CD4-positive, alpha-beta memory T cell (primary cell): ENCODE measurements around the gene GBA3. TPM values are rescaled to one million over a fixed set of nuclear protein-coding genes. Genes with fewer than 3 reads are reported as not detected.

ENCODE experiments used
- CTCF ChIA-PET: fragments of 350-600 bp; sonication (Branson Sonifier 250); formaldehyde crosslinking; loops from one replicate; lab custom pipeline; 2021; ENCODE audit warnings: inconsistent platforms; ENCODE audit not compliant: partially characterized antibody; lab: Charles Lee
- POLR2A ChIA-PET: fragments of 350-600 bp; sonication (Branson Sonifier 250); formaldehyde crosslinking; loops from one replicate; lab custom pipeline; 2021; ENCODE audit not compliant: partially characterized antibody; lab: Charles Lee
- DNase-seq, 5 donors: peaks; one replicate each; pipeline versions ENCODE4 v3.0.0 to v3.0.0-alpha.2; 2020 to 2022; ENCODE audit warnings: mixed read lengths in 1 of 5
- H3K27ac ChIP-seq: one replicate; pipeline ENCODE4 v1.7.0; 2013; ENCODE audit warnings: low read depth, low read length
- H3K27me3 ChIP-seq: 2 replicates; pipeline ENCODE4 v1.7.0; 2013; ENCODE audit warnings: mild to moderate bottlenecking, low read length, moderate library complexity; ENCODE audit not compliant: insufficient read depth
- H3K36me3 ChIP-seq: 2 replicates; pipeline ENCODE4 v1.7.0; 2013; ENCODE audit warnings: mild to moderate bottlenecking, low read length, moderate library complexity; ENCODE audit not compliant: insufficient read depth
- H3K4me1 ChIP-seq: 2 replicates; pipeline ENCODE4 v1.7.0; 2013; ENCODE audit warnings: mild to moderate bottlenecking, low read length, moderate library complexity; ENCODE audit not compliant: insufficient read depth
- H3K4me3 ChIP-seq, 2 donors: one replicate each; pipeline ENCODE4 v1.7.0; 2013; ENCODE audit warnings: low read length in 2 of 2, mild to moderate bottlenecking in 1 of 2
- H3K9me3 ChIP-seq, 2 donors: one replicate each; pipeline ENCODE4 v1.7.0; 2013; ENCODE audit warnings: low read length in 2 of 2, control low read depth in 1 of 2; ENCODE audit not compliant: control insufficient read depth in 1 of 2
- H3K27ac Mint-ChIP-seq, 7 donors: one replicate each; pipeline ENCODE4 v1.8.0; 2020 to 2021; ENCODE audit warnings: mixed read lengths in 7 of 7, mild to moderate bottlenecking in 6 of 7, inconsistent platforms in 3 of 7, moderate library complexity in 3 of 7
- H3K27me3 Mint-ChIP-seq, 2 donors: one replicate each; pipeline ENCODE4 v1.8.0; 2020 to 2021; ENCODE audit warnings: mixed read lengths in 2 of 2
- H3K36me3 Mint-ChIP-seq, 2 donors: one replicate each; pipeline ENCODE4 v1.8.0; 2020 to 2021; ENCODE audit warnings: mixed read lengths in 2 of 2, inconsistent platforms in 1 of 2, mild to moderate bottlenecking in 1 of 2
- H3K4me1 Mint-ChIP-seq, 4 donors: one replicate each; pipeline ENCODE4 v1.8.0; 2020 to 2021; ENCODE audit warnings: mixed read lengths in 4 of 4, mild to moderate bottlenecking in 1 of 4
- H3K4me3 Mint-ChIP-seq, 8 donors: one replicate each; pipeline ENCODE4 v1.8.0; 2020 to 2021; ENCODE audit warnings: mixed read lengths in 8 of 8, mild to moderate bottlenecking in 7 of 8, moderate library complexity in 6 of 8, inconsistent platforms in 3 of 8
- H3K9me3 Mint-ChIP-seq, 8 donors: one replicate each; pipeline ENCODE4 v1.8.0; 2020 to 2021; ENCODE audit warnings: mixed read lengths in 8 of 8, mild to moderate bottlenecking in 5 of 8, inconsistent platforms in 3 of 8, moderate library complexity in 1 of 8
- intact Hi-C: fragments of 100-400 bp; cut with micrococcal nuclease; formaldehyde crosslinking; loops from one replicate; pipeline ENCODE4 v1.15.1; 2023
- polyA plus RNA-seq, 2 donors: library from polyadenylated mRNA; unstranded; fragments of 300-500 nt; fragmentation: Illumina TruSeq; gene quantifications; one replicate each; pipeline ENCODE4 v1.2.3, GENCODE V29; 2021
- total RNA-seq, 2 experiments: library from RNA; stranded (reverse); gene quantifications; one replicate each; pipeline ENCODE4 v1.2.3, GENCODE V29; 2021

Gene GBA3
- total and polyA plus RNA-seq, 4 experiments from 2014 or later, result not detected

GRCh38 chr4:22676063-22676462 lies 16.7 kb upstream of the GBA3 start:
- Mint-ChIP-seq H3K4me3 (no peak overlapping the region), H3K4me1 (peaks cover 0 to 2% (median 0%) of the 10 kb centered on the region in 4 donors), H3K9me3 (peaks cover 0 to 3% (median under 1%) of the 10 kb centered on the region in 8 donors), H3K27ac (no peak overlapping the region), H3K27me3 (no peaks in the 10 kb centered on the region), H3K36me3 (no peaks in the 10 kb centered on the region)
- CTCF ChIA-PET, result no interaction called here
- Histone ChIP-seq H3K27ac (no peak overlapping the region), H3K27me3 (no peaks in the 10 kb centered on the region), H3K4me1 (no peaks in the 10 kb centered on the region), H3K9me3 (no peaks in the 10 kb centered on the region), H3K4me3 (no peak overlapping the region), H3K36me3 (no peaks in the 10 kb centered on the region)
- intact Hi-C loops, result no loop called here
- DNase-seq, result no peak
- POLR2A ChIA-PET, result no interaction called here

GRCh38 chr4:22677780-22678179 lies 15.0 kb upstream of the GBA3 start:
- POLR2A ChIA-PET, result no interaction called here
- Histone ChIP-seq H3K27ac (no peak overlapping the region), H3K36me3 (no peaks in the 10 kb centered on the region), H3K4me1 (no peaks in the 10 kb centered on the region), H3K4me3 (no peak overlapping the region), H3K9me3 (no peaks in the 10 kb centered on the region), H3K27me3 (no peaks in the 10 kb centered on the region)
- H3K4me3 Mint-ChIP-seq, result no peak overlapping the region
- peaks cover 0 to 2% (median 0%) of the 10 kb centered on the region in 4 donors for H3K4me1 Mint-ChIP-seq
- intact Hi-C loops, result no loop called here
- DNase-seq, result no peak
- H3K27ac Mint-ChIP-seq, result no peak overlapping the region
- peaks cover 0 to 3% (median under 1%) of the 10 kb centered on the region in 8 donors for H3K9me3 Mint-ChIP-seq
- no peaks in the 10 kb centered on the region for H3K36me3 Mint-ChIP-seq
- no peaks in the 10 kb centered on the region for H3K27me3 Mint-ChIP-seq
- CTCF ChIA-PET, result interaction anchor here (0.9 to 1.1 kb wide), 2 partner anchors 10 to 16 kb away, joined by 3 to 5 read pairs; partner anchors contain the start of gene GBA3

DNA sequence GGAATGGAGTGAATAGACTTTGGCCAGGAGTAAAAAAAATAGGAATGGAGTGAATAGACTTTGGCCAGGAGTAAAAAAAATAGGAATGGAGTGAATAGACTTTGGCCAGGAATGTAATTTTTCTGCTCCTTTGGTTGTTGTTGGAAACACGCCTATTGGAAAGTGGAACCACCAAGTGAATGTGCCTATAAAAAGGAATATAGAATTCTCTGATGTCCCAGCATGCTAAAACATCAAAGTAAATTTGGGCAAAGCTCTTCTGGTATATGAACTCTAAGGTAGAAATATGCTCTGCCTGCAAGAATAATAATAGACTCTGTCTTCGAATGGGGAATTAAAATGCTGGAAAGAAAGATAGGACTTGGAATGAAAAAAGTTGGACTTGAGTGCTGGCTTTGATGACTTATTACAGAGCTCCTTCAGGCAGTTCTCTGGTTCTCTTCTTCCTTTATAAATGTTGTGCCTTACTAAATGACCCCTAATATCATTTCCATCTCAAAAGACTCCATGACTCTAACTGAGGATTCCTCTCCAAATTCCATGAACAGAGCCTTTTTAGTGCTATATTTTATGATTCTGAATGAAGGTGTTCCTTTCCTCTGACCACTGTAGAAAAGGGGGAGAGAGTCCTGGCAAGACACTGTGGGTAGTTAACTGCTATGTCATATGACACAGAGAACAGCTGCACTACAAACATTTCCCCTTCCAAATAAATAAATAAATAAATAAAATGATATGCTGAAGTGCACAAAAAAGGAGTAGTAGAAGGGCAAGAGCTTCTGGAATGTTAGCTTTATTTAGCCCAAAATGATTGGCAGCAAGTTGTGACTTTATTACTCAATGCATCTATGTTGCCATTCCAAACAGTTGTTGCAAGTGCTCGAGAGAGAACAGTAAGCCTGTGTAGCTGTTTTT lies 13.5 kb upstream of the GBA3 start:
- DNase-seq, result no peak
- POLR2A ChIA-PET, result no interaction called here
- H3K36me3 Mint-ChIP-seq, result no peaks in the 10 kb centered on the region
- no peaks in the 10 kb centered on the region for H3K4me1 Mint-ChIP-seq
- Histone ChIP-seq H3K27ac (no peak overlapping the region), H3K4me1 (no peaks in the 10 kb centered on the region), H3K36me3 (no peaks in the 10 kb centered on the region), H3K9me3 (no peaks in the 10 kb centered on the region), H3K27me3 (no peaks in the 10 kb centered on the region), H3K4me3 (no peak overlapping the region)
- H3K4me3 Mint-ChIP-seq, result no peak overlapping the region
- CTCF ChIA-PET, result interaction anchor here (1.0 kb wide), 1 partner anchor 14 kb away, joined by 3 read pairs; no protein-coding TSS in a partner anchor
- intact Hi-C loops, result no loop called here
- H3K9me3 Mint-ChIP-seq, result peaks cover 0 to 3% (median 0%) of the 10 kb centered on the region in 8 donors
- no peaks in the 10 kb centered on the region for H3K27me3 Mint-ChIP-seq
- no peak overlapping the region for H3K27ac Mint-ChIP-seq

DNA sequence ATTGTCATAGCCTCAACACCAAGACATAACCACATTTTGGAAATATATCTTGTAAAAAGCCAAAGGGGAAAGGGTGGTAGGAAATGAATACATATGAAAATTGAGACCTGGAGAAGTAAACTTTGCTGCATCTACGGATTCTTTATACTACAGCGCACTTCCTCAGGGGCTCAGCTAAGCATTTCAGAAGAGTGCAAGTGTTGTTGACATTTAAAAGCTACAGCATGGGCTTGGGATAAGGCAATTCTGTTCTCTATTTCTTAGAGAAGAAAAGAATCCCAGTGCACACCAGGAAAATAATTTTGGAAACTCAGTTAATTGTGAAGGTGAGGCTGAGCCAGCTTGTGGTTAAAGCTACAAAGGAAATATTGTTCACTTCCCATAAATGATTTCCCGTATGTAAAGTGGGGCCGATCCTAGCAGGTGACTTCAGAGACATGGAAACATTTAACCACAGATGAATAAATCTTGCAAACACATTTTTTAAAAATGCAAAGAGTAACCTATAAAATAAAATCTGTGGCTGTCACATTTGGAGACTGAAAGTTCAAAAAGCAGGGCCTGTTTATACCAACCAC lies 12.6 kb upstream of the GBA3 start:
- Mint-ChIP-seq H3K36me3 (no peaks in the 10 kb centered on the region), H3K9me3 (peaks cover 0 to 5% (median 1%) of the 10 kb centered on the region in 8 donors), H3K27ac (no peak overlapping the region), H3K4me3 (no peak overlapping the region), H3K4me1 (no peaks in the 10 kb centered on the region), H3K27me3 (no peaks in the 10 kb centered on the region)
- Histone ChIP-seq H3K9me3 (no peaks in the 10 kb centered on the region), H3K27ac (no peak overlapping the region), H3K27me3 (no peaks in the 10 kb centered on the region), H3K4me1 (no peaks in the 10 kb centered on the region), H3K4me3 (no peak overlapping the region), H3K36me3 (no peaks in the 10 kb centered on the region)
- intact Hi-C loops, result no loop called here
- no peak for DNase-seq
- ChIA-PET CTCF (no interaction called here), POLR2A (no interaction called here)

- no peak overlapping the region for H3K27ac ChIP-seq
- no peak overlapping the region for H3K4me3 Mint-ChIP-seq
- no peaks in the 10 kb centered on the region for H3K9me3 ChIP-seq
- H3K27me3 Mint-ChIP-seq, result no peaks in the 10 kb centered on the region
- H3K4me1 ChIP-seq, result no peaks in the 10 kb centered on the region
- POLR2A ChIA-PET, result no interaction called here
- no peaks in the 10 kb centered on the region for H3K4me1 Mint-ChIP-seq
- no peak overlapping the region for H3K27ac Mint-ChIP-seq
- CTCF ChIA-PET, result no interaction called here
- H3K9me3 Mint-ChIP-seq, result peaks cover 0 to 5% (median 0%) of the 10 kb centered on the region in 8 donors
- no peaks in the 10 kb centered on the region for H3K36me3 ChIP-seq
- no peak overlapping the region for H3K4me3 ChIP-seq
- intact Hi-C loops, result no loop called here
- no peak for DNase-seq
- H3K27me3 ChIP-seq, result no peaks in the 10 kb centered on the region
- no peaks in the 10 kb centered on the region for H3K36me3 Mint-ChIP-seq
These were observed 9.0 kb upstream of the GBA3 start for GRCh38 chr4:22683726-22684125.

DNA sequence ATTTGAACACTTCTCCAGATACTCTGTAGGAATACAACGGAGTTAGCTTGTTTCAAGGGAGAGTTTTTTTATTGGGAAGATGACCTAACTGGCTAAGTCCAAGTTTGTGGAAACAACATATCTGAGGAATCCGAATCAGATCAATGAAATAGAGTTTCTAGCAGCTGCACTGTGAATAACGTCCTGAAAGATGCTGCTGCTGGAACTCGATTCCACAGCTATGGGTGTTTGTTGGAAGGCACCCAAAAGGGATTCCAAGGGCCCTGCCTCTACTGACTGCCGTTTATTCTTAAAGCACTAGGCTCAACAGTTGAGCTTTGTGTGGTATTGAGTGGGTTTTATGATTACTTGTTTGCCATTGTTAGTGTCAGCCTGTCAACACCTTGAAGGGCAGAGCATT lies 6.6 kb upstream of the GBA3 start:
- H3K27ac Mint-ChIP-seq, result no peak overlapping the region
- no peaks in the 10 kb centered on the region for H3K27me3 ChIP-seq
- ChIA-PET POLR2A (no interaction called here), CTCF (no interaction called here)
- no peaks in the 10 kb centered on the region for H3K9me3 ChIP-seq
- H3K36me3 Mint-ChIP-seq, result no peaks in the 10 kb centered on the region
- H3K4me3 Mint-ChIP-seq, result no peak overlapping the region
- no peak for DNase-seq
- no peak overlapping the region for H3K4me3 ChIP-seq
- H3K27me3 Mint-ChIP-seq, result no peaks in the 10 kb centered on the region
- H3K4me1 Mint-ChIP-seq, result no peaks in the 10 kb centered on the region
- intact Hi-C loops, result no loop called here
- no peak overlapping the region for H3K27ac ChIP-seq
- no peaks in the 10 kb centered on the region for H3K36me3 ChIP-seq
- H3K4me1 ChIP-seq, result no peaks in the 10 kb centered on the region
- H3K9me3 Mint-ChIP-seq, result peaks cover 0 to 5% (median 0%) of the 10 kb centered on the region in 8 donors

GRCh38 chr4:22688236-22688635 lies 4.5 kb upstream of the GBA3 start:
- Histone ChIP-seq H3K36me3 (no peaks in the 10 kb centered on the region), H3K4me1 (no peaks in the 10 kb centered on the region), H3K4me3 (no peak overlapping the region), H3K27me3 (no peaks in the 10 kb centered on the region), H3K27ac (no peak overlapping the region), H3K9me3 (no peaks in the 10 kb centered on the region)
- intact Hi-C loops, result no loop called here
- Mint-ChIP-seq H3K36me3 (no peaks in the 10 kb centered on the region), H3K9me3 (peaks cover 0 to 5% (median 0%) of the 10 kb centered on the region in 8 donors), H3K27me3 (no peaks in the 10 kb centered on the region), H3K4me1 (no peaks in the 10 kb centered on the region), H3K27ac (no peak overlapping the region), H3K4me3 (no peak overlapping the region)
- POLR2A ChIA-PET, result no interaction called here
- CTCF ChIA-PET, result interaction anchor here (0.8 kb wide), 1 partner anchor 11 kb away, joined by 3 read pairs; no protein-coding TSS in a partner anchor
- DNase-seq, result no peak
